Mesothelial cell of epicardium (in vitro differentiated cells): Measurements from ENCODE around the gene LRFN4. TPM values are rescaled to one million over a fixed set of nuclear protein-coding genes. Genes with fewer than 3 reads are reported as not detected.

Experiments
- DNase-seq, 2 experiments: peaks; one replicate each; pipeline ENCODE4 v3.0.0; 2021; ENCODE audit warnings: low spot score in 2 of 2; ENCODE audit not compliant: unreplicated experiment in 2 of 2
- H3K27ac Mint-ChIP-seq: 2 replicates; pipeline ENCODE4 v1.8.0; 2021; ENCODE audit warnings: mixed read lengths
- H3K27me3 Mint-ChIP-seq: 2 replicates; pipeline ENCODE4 v1.8.0; 2021; ENCODE audit warnings: low read depth, mixed read lengths
- H3K36me3 Mint-ChIP-seq: 2 replicates; pipeline ENCODE4 v1.8.0; 2021; ENCODE audit warnings: mixed read lengths
- H3K4me1 Mint-ChIP-seq: 2 replicates; pipeline ENCODE4 v1.8.0; 2021; ENCODE audit warnings: mixed read lengths
- H3K4me3 Mint-ChIP-seq: 2 replicates; pipeline ENCODE4 v1.8.0; 2021; ENCODE audit warnings: mild to moderate bottlenecking, moderate library complexity, mixed read lengths
- H3K9me3 Mint-ChIP-seq: 2 replicates; pipeline ENCODE4 v1.8.0; 2021; ENCODE audit warnings: mixed read lengths
- CTCF ChIP-seq: fragments of 200-600 bp; sonication (generic); IDR thresholded peaks from one replicate; pipeline ENCODE4 v1.5.0; 2021; ENCODE audit warnings: antibody characterized with exemption; ENCODE audit not compliant: unreplicated experiment
- total RNA-seq: library from RNA; stranded (reverse); gene quantifications from 3 replicates; pipeline ENCODE4 v1.2.1, GENCODE V29; 2021

LRFN4 gene
- total RNA-seq = 26.6 to 28.1 TPM (median 27.5 TPM) in 3 replicates

- peak within 1 kb of the TSS; percentile 90 for H3K4me3 Mint-ChIP-seq
- no peaks in the 10 kb centered on the region for H3K27me3 Mint-ChIP-seq
- peak in 1 of 2 experiments; percentile 80 for DNase-seq
- no peaks in the 10 kb centered on the region for H3K36me3 Mint-ChIP-seq
- peak within 1 kb of the TSS; percentile 86 for H3K27ac Mint-ChIP-seq
- no peaks in the 10 kb centered on the region for H3K9me3 Mint-ChIP-seq
- TF ChIP-seq CTCF = no peak
- peaks cover 6% of the 10 kb centered on the region for H3K4me1 Mint-ChIP-seq
These were observed at the start of gene LRFN4 for GRCh38 chr11:66856496-66857233. Gene LRFN4, plus strand, starts transcription at chr11:66857064. Its CDS starts 681 bp downstream, at chr11:66857745.

- TF ChIP-seq CTCF = no peak
- Mint-ChIP-seq H3K4me3 (no peak overlapping the region), H3K4me1 (no peaks in the 10 kb centered on the region), H3K27me3 (no peaks in the 10 kb centered on the region), H3K9me3 (peaks cover 4% of the 10 kb centered on the region), H3K36me3 (peaks cover 11% of the 10 kb centered on the region), H3K27ac (no peak overlapping the region)
- DNase-seq = no peak
These were observed 47.3 kb upstream of the LRFN4 start for GRCh38 chr11:66809592-66809991.

GRCh38 chr11:66810576-66811185 lies 46.2 kb upstream of the LRFN4 start:
- no peak for TF ChIP-seq CTCF
- no peaks in the 10 kb centered on the region for H3K4me1 Mint-ChIP-seq
- peaks cover 11% of the 10 kb centered on the region for H3K36me3 Mint-ChIP-seq
- DNase-seq = no peak
- no peak overlapping the region for H3K4me3 Mint-ChIP-seq
- no peak overlapping the region for H3K27ac Mint-ChIP-seq
- no peaks in the 10 kb centered on the region for H3K27me3 Mint-ChIP-seq
- H3K9me3 Mint-ChIP-seq = peaks cover 4% of the 10 kb centered on the region

DNA sequence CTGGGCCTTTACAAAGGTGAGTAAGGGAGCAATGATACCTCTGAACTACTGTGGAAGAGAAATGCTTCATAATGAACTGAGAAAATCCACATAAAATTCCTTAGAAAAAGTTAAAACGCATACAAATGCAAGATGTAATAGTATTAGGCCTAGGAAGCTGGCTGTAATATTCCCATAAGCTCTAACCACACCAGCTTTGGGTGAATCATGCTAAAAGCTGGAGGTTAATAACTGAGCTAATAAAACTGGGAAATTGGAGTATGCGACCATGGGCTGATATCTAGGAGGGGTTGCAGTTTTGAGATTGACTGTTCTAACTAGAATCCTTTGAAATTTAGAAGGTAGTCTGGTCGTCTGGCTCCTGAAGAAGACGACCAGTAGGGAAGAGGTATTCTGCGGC lies 42.2 kb upstream of the LRFN4 start:
- Mint-ChIP-seq H3K9me3 (no peaks in the 10 kb centered on the region), H3K27ac (no peak overlapping the region), H3K27me3 (no peaks in the 10 kb centered on the region), H3K4me3 (no peak overlapping the region), H3K4me1 (peaks cover 6% of the 10 kb centered on the region), H3K36me3 (peaks cover 2% of the 10 kb centered on the region)
- no peak for TF ChIP-seq CTCF
- no peak for DNase-seq

- TF ChIP-seq CTCF = no peak
- Mint-ChIP-seq H3K4me3 (no peak overlapping the region), H3K36me3 (peaks cover 2% of the 10 kb centered on the region), H3K27me3 (no peaks in the 10 kb centered on the region), H3K9me3 (no peaks in the 10 kb centered on the region), H3K4me1 (peaks cover 6% of the 10 kb centered on the region), H3K27ac (no peak overlapping the region)
- DNase-seq = no peak
These were observed 41.2 kb upstream of the LRFN4 start for GRCh38 chr11:66815646-66816045.
